Measurements from ENCODE around the gene COLEC11. TPM values are rescaled to one million over a fixed set of nuclear protein-coding genes. Genes with fewer than 3 reads are reported as not detected.
A peak's percentile ranks its signal among the peaks of the same experiment; 100 is the strongest.
"Not testable (repeated sequence)": the region's sequence is repeated elsewhere in the genome, so short reads cannot be mapped to it uniquely, and the experiment has no call there.

COLEC11 gene
- total and polyA plus RNA-seq, 2 of the 13 experiments (the other 11 are each of a cell fraction or from before 2014, with no cell fraction given) = 1.5 to 3.0 TPM

DNA sequence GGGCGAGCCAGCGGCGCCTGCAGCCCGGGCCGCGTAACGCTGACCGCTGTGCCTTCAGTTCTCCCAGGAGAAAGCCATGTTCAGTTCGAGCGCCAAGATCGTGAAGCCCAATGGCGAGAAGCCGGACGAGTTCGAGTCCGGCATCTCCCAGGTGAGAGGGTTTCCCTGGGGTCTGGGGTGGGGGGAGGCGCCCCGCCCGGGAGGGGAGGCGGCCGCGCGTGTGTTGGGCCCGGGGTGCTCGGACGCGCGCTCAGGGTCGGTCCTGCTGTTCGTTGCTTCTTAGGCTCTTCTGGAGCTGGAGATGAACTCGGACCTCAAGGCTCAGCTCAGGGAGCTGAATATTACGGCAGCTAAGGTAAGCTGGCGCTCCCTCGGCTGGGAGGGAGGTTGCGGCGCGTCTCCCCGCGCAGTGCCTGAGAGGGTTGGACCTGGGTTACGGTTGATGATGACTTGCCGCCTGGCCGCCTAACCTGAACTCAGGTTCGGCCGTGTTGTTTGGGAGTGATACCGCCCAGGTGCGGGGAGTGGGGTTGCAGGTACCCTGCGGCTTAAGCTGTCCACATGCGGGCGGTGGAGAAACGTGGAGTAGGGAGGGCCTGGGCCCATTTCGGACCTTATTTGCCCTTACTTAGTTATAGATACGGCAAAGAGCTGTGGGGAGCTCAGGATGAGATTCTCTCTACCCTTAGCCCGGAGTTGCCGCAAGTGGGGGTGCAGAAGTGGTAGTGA, 19.2 kb upstream of the COLEC11 start (continued):
- TF ChIP-seq, protein P1, sequence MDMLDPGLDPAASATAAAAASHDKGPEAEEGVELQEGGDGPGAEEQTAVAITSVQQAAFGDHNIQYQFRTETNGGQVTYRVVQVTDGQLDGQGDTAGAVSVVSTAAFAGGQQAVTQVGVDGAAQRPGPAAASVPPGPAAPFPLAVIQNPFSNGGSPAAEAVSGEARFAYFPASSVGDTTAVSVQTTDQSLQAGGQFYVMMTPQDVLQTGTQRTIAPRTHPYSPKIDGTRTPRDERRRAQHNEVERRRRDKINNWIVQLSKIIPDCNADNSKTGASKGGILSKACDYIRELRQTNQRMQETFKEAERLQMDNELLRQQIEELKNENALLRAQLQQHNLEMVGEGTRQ (IDR thresholded peaks at IDR 0.05; ENCODE audit: low read depth, low read length) = no peak
- TF ChIP-seq, protein P1 (CRISPR knock-in tag; IDR thresholded peaks at IDR 0.05; ENCODE audit: borderline replicate concordance) = no peak
- 0 out of 2 replicates have a peak, but pooled peaks have one; percentile 41 for TF ChIP-seq RXRA (CRISPR knock-in tag; IDR thresholded peaks at IDR 0.05)

DNA sequence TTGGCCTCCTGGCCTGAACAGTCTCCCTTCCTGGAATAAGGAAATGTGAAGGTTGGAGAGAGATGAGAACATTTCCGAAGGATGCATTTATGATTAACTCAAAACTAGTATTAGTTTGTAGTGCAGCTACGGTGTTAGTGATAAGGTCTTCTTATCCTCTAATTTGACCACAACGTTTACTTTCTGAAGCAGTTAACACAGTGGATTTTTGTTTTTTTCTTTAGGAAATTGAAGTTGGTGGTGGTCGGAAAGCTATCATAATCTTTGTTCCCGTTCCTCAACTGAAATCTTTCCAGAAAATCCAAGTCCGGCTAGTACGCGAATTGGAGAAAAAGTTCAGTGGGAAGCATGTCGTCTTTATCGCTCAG, 18.7 kb upstream of the COLEC11 start:
- POLR2A ChIA-PET = interaction anchor here (0.8 to 5.0 kb wide), 15 partner anchors 10 to 198 kb away, joined by 3 to 71 read pairs (median 5); partner anchors contain the start of gene RNASEH1
- Histone ChIP-seq H3K79me2 (ENCODE audit: insufficient read depth, low read length) (peaks cover 54% of the 10 kb centered on the region), H3K9ac (ENCODE audit: insufficient read depth, low read depth, low read length) (peak overlapping the region; percentile 98), H3K36me3 (replicated peaks in 1 of 2; ENCODE audit: control insufficient read depth in 1 of 2, insufficient read depth in 2 of 2, low read length in 2 of 2) (peaks cover 15 to 48% of the 10 kb centered on the region in 2 experiments), H3K4me3 (replicated peaks in 1 of 3; ENCODE audit: insufficient read depth in 1 of 3, low read depth in 2 of 3, low read length in 3 of 3) (peak overlapping the region; percentile 89 to 100 (median 91)), H4K20me1 (ENCODE audit: insufficient read depth, low read length) (peaks cover 56% of the 10 kb centered on the region), H3K4me2 (ENCODE audit: low read depth, low read length) (peak overlapping the region; percentile 96), H3K4me1 (ENCODE audit: insufficient read depth, low read length) (peaks cover 67% of the 10 kb centered on the region), H3K27ac (ENCODE audit: extremely low read length, insufficient read depth, low read length) (peak overlapping the region; percentile 84)
- H3K9me3 ChIP-seq (ENCODE audit: low read length); BruUV-seq (replicated peaks); H2AFZ ChIP-seq (ENCODE audit: low read length); intact Hi-C loops (cut with micrococcal nuclease; ENCODE audit: unreplicated experiment); DNase-seq (ENCODE audit: low spot score); CTCF ChIA-PET (ENCODE audit: low intra/inter-chr PET ratio, low total read pairs); H3K27me3 ChIP-seq (ENCODE audit: control insufficient read depth in 1 of 2, insufficient read depth in 2 of 2, low read length in 2 of 2); ATAC-seq; FAIRE-seq: not testable (repeated sequence)
- WGBS (ENCODE audit: low lambda C conversion rate) = 28% methylated on average over 10 of the region's 10 CpGs
- in situ Hi-C loops (cut with HindIII; ENCODE audit: extremely low pct_ligation_motif_present, low pct_unique_long_range_greater_than_20kb) = loop anchor here (5.0 kb wide), 1 partner anchor 76 kb away; no protein-coding TSS in a partner anchor
- TF ChIP-seq ZNF878 (CRISPR knock-in tag; IDR thresholded peaks at IDR 0.05) (0 out of 2 replicates have a peak, but pooled peaks have one; percentile 55), ZNF747 (CRISPR knock-in tag; IDR thresholded peaks at IDR 0.05; ENCODE audit: borderline replicate concordance) (0 out of 2 replicates have a peak, but pooled peaks have one; percentile 49), ZSCAN31 (CRISPR knock-in tag; IDR thresholded peaks at IDR 0.05; ENCODE audit: low read depth) (0 out of 2 replicates have a peak, but pooled peaks have one; percentile 46), ZNF564 (CRISPR knock-in tag; IDR thresholded peaks at IDR 0.05) (0 out of 2 replicates have a peak, but pooled peaks have one; percentile 19), ZFP37 (CRISPR knock-in tag; IDR thresholded peaks at IDR 0.05; ENCODE audit: borderline replicate concordance) (0 out of 2 replicates have a peak, but pooled peaks have one; percentile 9), ZFP90 (CRISPR knock-in tag; IDR thresholded peaks at IDR 0.05; ENCODE audit: borderline replicate concordance) (0 out of 2 replicates have a peak, but pooled peaks have one; percentile 2), POLR2A (IDR thresholded peaks at IDR 0.05; ENCODE audit: insufficient read depth in 1 of 2, low read depth in 2 of 2, low read length in 2 of 2) (0 out of 4 replicates have a peak, but pooled peaks of 1 of the 2 experiments have one; percentile 14), POLR2G (IDR thresholded peaks at IDR 0.05; ENCODE audit: low read depth, low read length) (0 out of 2 replicates have a peak, but pooled peaks have one; percentile 16)
- TF ChIP-seq, protein P1 (IDR thresholded peaks at IDR 0.05; ENCODE audit: low read depth, low read length) = not testable (repeated sequence)
- TF ChIP-seq, protein P1 (CRISPR knock-in tag; IDR thresholded peaks at IDR 0.05; ENCODE audit: borderline replicate concordance) = 0 out of 2 replicates have a peak, but pooled peaks have one; percentile 25
